ENCODE data around the gene TCHHL1. TPM values are rescaled to one million over a fixed set of nuclear protein-coding genes. Genes with fewer than 3 reads are reported as not detected.

The TCHHL1 gene
- polyA plus RNA-seq, 1 donor from 2014 or later, result not detected

DNA sequence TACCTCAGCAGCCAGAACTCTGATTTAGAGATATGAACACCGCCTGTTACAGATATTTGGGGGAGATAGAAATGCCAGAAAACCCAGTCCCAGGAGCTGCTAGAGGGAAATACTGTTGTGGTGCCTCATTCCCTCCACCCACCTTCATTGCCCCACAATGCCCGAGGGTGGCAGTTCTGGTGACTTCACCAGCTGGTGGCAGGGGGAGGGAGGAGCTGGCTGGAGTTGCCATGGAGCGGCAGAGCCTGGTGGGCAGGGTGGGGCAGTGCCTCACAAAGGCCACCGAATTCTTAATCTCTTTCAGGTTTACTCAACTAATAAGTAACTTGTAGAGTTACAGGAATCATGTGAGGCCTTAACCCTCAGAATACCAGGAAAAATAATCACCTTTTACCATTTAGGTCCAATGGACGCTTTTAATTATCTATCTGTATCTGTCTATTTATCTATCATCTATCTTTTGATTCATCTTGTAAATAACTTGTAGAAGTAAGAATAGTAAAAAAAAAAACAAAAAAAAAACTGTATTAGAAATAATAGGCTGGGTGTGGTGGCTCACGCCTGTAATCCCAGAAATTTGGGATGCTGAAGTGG, 40.4 kb downstream of the TCHHL1 start:
- Histone ChIP-seq H3K27ac (ENCODE audit: low read length) (no peak overlapping the region), H3K4me3 (ENCODE audit: low read length) (no peak overlapping the region), H3F3A (ENCODE audit: insufficient read depth, low read length, poor library complexity, severe bottlenecking) (no peaks in the 10 kb centered on the region), H3K9me3 (ENCODE audit: low read length) (peaks cover 4% of the 10 kb centered on the region), H3K36me3 (ENCODE audit: insufficient read depth, low read length) (no peaks in the 10 kb centered on the region), H3K27me3 (ENCODE audit: insufficient read depth, low read depth, low read length) (peaks cover 3% of the 10 kb centered on the region), H4K20me1 (ENCODE audit: insufficient read depth) (no peaks in the 10 kb centered on the region), H2AFZ (ENCODE audit: low read depth, low read length) (no peak overlapping the region), H3K79me2 (replicated peaks; ENCODE audit: insufficient read depth, low read length) (no peaks in the 10 kb centered on the region), H3K9me2 (ENCODE audit: insufficient read depth, low read length) (no peaks in the 10 kb centered on the region), H3K4me2 (ENCODE audit: low read length) (no peak overlapping the region), H3K9ac (ENCODE audit: low read length) (no peak overlapping the region)
- TF ChIP-seq MXI1 (conservative IDR thresholded peaks at IDR 0.05; ENCODE audit: poor library complexity, severe bottlenecking) (no peak), EZH2 (IDR thresholded peaks at IDR 0.05; ENCODE audit: borderline replicate concordance, insufficient read depth, low read length, poor library complexity, severe bottlenecking) (no peak), RAD21 (conservative IDR thresholded peaks at IDR 0.05) (no peak), POLR2AphosphoS5 (IDR thresholded peaks at IDR 0.05) (no peak), EP300 (conservative IDR thresholded peaks at IDR 0.05; ENCODE audit: poor library complexity, severe bottlenecking) (no peak), SMC3 (conservative IDR thresholded peaks at IDR 0.05; ENCODE audit: poor library complexity) (no peak), TAF1 (IDR thresholded peaks at IDR 0.05; ENCODE audit: low read depth) (no peak)
- TF ChIP-seq, protein P1, sequence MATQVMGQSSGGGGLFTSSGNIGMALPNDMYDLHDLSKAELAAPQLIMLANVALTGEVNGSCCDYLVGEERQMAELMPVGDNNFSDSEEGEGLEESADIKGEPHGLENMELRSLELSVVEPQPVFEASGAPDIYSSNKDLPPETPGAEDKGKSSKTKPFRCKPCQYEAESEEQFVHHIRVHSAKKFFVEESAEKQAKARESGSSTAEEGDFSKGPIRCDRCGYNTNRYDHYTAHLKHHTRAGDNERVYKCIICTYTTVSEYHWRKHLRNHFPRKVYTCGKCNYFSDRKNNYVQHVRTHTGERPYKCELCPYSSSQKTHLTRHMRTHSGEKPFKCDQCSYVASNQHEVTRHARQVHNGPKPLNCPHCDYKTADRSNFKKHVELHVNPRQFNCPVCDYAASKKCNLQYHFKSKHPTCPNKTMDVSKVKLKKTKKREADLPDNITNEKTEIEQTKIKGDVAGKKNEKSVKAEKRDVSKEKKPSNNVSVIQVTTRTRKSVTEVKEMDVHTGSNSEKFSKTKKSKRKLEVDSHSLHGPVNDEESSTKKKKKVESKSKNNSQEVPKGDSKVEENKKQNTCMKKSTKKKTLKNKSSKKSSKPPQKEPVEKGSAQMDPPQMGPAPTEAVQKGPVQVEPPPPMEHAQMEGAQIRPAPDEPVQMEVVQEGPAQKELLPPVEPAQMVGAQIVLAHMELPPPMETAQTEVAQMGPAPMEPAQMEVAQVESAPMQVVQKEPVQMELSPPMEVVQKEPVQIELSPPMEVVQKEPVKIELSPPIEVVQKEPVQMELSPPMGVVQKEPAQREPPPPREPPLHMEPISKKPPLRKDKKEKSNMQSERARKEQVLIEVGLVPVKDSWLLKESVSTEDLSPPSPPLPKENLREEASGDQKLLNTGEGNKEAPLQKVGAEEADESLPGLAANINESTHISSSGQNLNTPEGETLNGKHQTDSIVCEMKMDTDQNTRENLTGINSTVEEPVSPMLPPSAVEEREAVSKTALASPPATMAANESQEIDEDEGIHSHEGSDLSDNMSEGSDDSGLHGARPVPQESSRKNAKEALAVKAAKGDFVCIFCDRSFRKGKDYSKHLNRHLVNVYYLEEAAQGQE (IDR thresholded peaks at IDR 0.05; ENCODE audit: borderline replicate concordance), result no peak
- TF ChIP-seq, protein P2, sequence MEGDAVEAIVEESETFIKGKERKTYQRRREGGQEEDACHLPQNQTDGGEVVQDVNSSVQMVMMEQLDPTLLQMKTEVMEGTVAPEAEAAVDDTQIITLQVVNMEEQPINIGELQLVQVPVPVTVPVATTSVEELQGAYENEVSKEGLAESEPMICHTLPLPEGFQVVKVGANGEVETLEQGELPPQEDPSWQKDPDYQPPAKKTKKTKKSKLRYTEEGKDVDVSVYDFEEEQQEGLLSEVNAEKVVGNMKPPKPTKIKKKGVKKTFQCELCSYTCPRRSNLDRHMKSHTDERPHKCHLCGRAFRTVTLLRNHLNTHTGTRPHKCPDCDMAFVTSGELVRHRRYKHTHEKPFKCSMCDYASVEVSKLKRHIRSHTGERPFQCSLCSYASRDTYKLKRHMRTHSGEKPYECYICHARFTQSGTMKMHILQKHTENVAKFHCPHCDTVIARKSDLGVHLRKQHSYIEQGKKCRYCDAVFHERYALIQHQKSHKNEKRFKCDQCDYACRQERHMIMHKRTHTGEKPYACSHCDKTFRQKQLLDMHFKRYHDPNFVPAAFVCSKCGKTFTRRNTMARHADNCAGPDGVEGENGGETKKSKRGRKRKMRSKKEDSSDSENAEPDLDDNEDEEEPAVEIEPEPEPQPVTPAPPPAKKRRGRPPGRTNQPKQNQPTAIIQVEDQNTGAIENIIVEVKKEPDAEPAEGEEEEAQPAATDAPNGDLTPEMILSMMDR (IDR thresholded peaks at IDR 0.05; ENCODE audit: poor library complexity, severe bottlenecking), result no peak

DNA sequence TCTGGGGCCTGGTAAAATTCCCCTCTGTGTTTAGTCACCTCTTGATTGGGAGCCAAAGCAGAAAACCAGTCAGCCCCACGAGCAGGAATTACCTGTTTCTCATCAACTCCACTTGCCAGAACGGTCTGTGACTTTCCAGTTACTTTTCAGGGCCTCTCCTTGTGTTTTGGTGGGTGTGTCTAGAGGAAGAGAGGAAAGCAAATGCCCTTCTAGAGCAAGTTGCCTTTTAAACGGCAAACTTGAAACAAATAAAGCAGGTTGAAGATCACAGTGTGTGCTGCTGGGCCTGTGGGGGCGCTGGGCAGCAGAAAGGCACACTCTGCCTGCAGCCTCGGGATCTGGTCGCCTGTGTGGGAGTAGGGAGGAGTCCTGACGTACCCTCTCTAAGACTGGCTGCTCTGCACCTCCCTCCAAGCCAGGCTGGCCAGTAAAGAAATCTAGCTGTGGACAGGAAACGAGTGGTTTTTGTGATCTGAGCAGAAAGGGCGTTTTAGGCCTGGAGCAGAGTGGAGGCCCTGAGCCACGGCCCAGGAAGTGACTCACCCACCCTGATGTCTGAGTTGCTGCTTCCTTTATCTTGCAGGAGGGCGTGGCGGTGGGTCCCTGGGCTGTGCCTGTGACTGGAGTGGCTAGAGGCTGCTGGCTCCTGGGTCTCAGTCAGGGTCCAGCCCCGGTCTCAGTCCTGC, 41.0 kb downstream of the TCHHL1 start:
- TF ChIP-seq MXI1 (conservative IDR thresholded peaks at IDR 0.05; ENCODE audit: poor library complexity, severe bottlenecking), result no peak
- TF ChIP-seq, protein P2 (IDR thresholded peaks at IDR 0.05; ENCODE audit: poor library complexity, severe bottlenecking), result peak; percentile 56
- no peaks in the 10 kb centered on the region for H4K20me1 ChIP-seq (ENCODE audit: insufficient read depth)
- no peaks in the 10 kb centered on the region for H3F3A ChIP-seq (ENCODE audit: insufficient read depth, low read length, poor library complexity, severe bottlenecking)
- no peak overlapping the region for H3K4me2 ChIP-seq (ENCODE audit: low read length)
- H3K4me3 ChIP-seq (ENCODE audit: low read length), result no peak overlapping the region
- no peaks in the 10 kb centered on the region for H3K9me2 ChIP-seq (ENCODE audit: insufficient read depth, low read length)
- H2AFZ ChIP-seq (ENCODE audit: low read depth, low read length), result no peak overlapping the region
- H3K79me2 ChIP-seq (replicated peaks; ENCODE audit: insufficient read depth, low read length), result no peaks in the 10 kb centered on the region
- H3K27ac ChIP-seq (ENCODE audit: low read length), result no peak overlapping the region
- no peaks in the 10 kb centered on the region for H3K36me3 ChIP-seq (ENCODE audit: insufficient read depth, low read length)
- peaks cover 4% of the 10 kb centered on the region for H3K9me3 ChIP-seq (ENCODE audit: low read length)
- peaks cover 2% of the 10 kb centered on the region for H3K27me3 ChIP-seq (ENCODE audit: insufficient read depth, low read depth, low read length)
- no peak overlapping the region for H3K9ac ChIP-seq (ENCODE audit: low read length)

Data from neural cell (in vitro differentiated cells).